ENCODE measurements around the gene SYNGAP1. TPM values are rescaled to one million over a fixed set of nuclear protein-coding genes. Genes with fewer than 3 reads are reported as not detected.

The SYNGAP1 gene
- total and polyA plus RNA-seq, 2 of the 8 experiments (the other 6 are each of a cell fraction or from before 2014, with no cell fraction given) = 31.0 to 101 TPM

DNA sequence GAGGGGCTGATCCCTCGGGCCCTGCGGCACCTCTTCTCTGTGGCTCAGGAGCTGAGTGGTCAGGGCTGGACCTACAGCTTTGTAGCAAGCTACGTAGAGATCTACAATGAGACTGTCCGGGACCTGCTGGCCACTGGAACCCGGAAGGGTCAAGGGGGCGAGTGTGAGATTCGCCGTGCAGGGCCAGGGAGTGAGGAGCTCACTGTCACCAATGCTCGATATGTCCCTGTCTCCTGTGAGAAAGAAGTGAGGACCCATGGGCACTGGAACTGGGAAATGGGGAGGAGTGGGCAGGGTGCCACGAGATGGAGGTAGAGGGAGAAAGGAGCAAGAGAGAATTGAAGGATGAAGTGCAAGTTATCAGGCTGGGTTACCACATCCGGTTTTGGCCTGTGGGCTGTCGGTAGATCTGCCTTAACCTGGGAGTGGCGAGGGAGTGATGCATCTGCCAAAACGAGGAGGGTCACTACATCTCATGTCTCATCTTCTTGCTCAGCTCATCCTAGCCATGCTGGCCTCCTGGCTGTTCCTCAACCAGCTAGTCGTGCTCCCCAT lies 14.4 kb upstream of the SYNGAP1 start:
- Histone ChIP-seq H3K4me2 (ENCODE audit: insufficient read depth in 1 of 2, low read depth in 2 of 2, low read length in 2 of 2) (no peak overlapping the region), H2AK5ac (ENCODE audit: low read depth, low read length) (no peak overlapping the region), H2BK20ac (ENCODE audit: low read length) (no peak overlapping the region), H3K27me3 (replicated peaks in 1 of 4; ENCODE audit: control insufficient read depth in 3 of 4, extremely low read depth in 1 of 4, insufficient read depth in 3 of 4, low read length in 3 of 4) (no peaks in the 10 kb centered on the region), H3K56ac (replicated peaks; ENCODE audit: insufficient read length, low read depth, low read length) (no peak overlapping the region), H3K79me2 (ENCODE audit: control insufficient read depth in 1 of 2, insufficient read depth in 2 of 2, low read length in 2 of 2) (no peaks in the 10 kb centered on the region), H4K8ac (ENCODE audit: extremely low read depth, insufficient read depth, low read length) (no peak overlapping the region), H2BK12ac (ENCODE audit: low read depth, low read length) (no peak overlapping the region), H3K79me1 (ENCODE audit: low read depth, low read length) (0 out of 2 replicates have a peak, but pooled peaks cover 2% of the 10 kb centered on the region), H3K36me3 (ENCODE audit: control insufficient read depth in 2 of 4, insufficient read depth in 4 of 4, low read length in 3 of 4) (peaks cover 30 to 55% (median 47%) of the 10 kb centered on the region in 4 experiments), H3K23ac (ENCODE audit: insufficient read length) (no peak overlapping the region), H2BK120ac (replicated peaks; ENCODE audit: low read depth, low read length) (no peak overlapping the region), H4K5ac (ENCODE audit: insufficient read length, low read depth, low read length) (no peak overlapping the region), H3K18ac (ENCODE audit: extremely low read depth, low read length) (no peak overlapping the region), H3K4ac (replicated peaks; ENCODE audit: insufficient read length, low read depth, low read length) (no peak overlapping the region), H3K27ac (ENCODE audit: low read depth, low read length) (no peak overlapping the region), H4K20me1 (replicated peaks in 1 of 2; ENCODE audit: control insufficient read depth in 1 of 2, insufficient read depth in 2 of 2, low read length in 2 of 2) (peaks cover 0 to 13% of the 10 kb centered on the region in 2 experiments), H2AFZ (ENCODE audit: low read length) (no peak overlapping the region), H2BK15ac (ENCODE audit: low read length) (no peak overlapping the region), H3K4me3 (ENCODE audit: extremely low read depth in 1 of 4, insufficient read depth in 2 of 4, low read depth in 3 of 4, low read length in 4 of 4) (no peak overlapping the region), H3K4me1 (replicated peaks in 1 of 4; ENCODE audit: control insufficient read depth in 3 of 4, insufficient read depth in 4 of 4, low read length in 3 of 4) (peaks cover 0 to 2% (median 0%) of the 10 kb centered on the region in 4 experiments; a peak in 1 of 7 replicates), H2BK5ac (ENCODE audit: low read depth, low read length) (no peak overlapping the region), H3K14ac (ENCODE audit: insufficient read length) (no peak overlapping the region), H3K23me2 (ENCODE audit: low read depth, low read length) (no peaks in the 10 kb centered on the region; the same call in 1 of the 2 replicates), H3K9me3 (ENCODE audit: insufficient read depth in 2 of 2, low read depth in 1 of 2, low read length in 1 of 2) (no peaks in the 10 kb centered on the region), H3K9ac (replicated peaks in 1 of 4; ENCODE audit: extremely low read depth in 1 of 4, low read depth in 3 of 4, low read length in 3 of 4) (no peak overlapping the region), H4K91ac (replicated peaks; ENCODE audit: insufficient read length, low read length) (no peak overlapping the region)
- CTCF ChIA-PET (ENCODE audit: partially characterized antibody) = interaction anchor here (0.5 to 1.0 kb wide), 4 partner anchors 10 to 128 kb away, joined by 3 to 4 read pairs (median 3); partner anchors contain the start of gene B3GALT4
- TF ChIP-seq, protein P1, sequence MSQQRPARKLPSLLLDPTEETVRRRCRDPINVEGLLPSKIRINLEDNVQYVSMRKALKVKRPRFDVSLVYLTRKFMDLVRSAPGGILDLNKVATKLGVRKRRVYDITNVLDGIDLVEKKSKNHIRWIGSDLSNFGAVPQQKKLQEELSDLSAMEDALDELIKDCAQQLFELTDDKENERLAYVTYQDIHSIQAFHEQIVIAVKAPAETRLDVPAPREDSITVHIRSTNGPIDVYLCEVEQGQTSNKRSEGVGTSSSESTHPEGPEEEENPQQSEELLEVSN (IDR thresholded peaks at IDR 0.05) = no peak
- TF ChIP-seq, protein P2, sequence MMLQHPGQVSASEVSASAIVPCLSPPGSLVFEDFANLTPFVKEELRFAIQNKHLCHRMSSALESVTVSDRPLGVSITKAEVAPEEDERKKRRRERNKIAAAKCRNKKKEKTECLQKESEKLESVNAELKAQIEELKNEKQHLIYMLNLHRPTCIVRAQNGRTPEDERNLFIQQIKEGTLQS (IDR thresholded peaks at IDR 0.05; ENCODE audit: insufficient read depth, low read depth, low read length) = no peak
- TF ChIP-seq EP300 (IDR thresholded peaks at IDR 0.05; ENCODE audit: borderline replicate concordance in 1 of 2, low read depth in 2 of 2, low read length in 2 of 2) (no peak), JUND (IDR thresholded peaks at IDR 0.05; ENCODE audit: low read length) (no peak), EGR1 (IDR thresholded peaks at IDR 0.05; ENCODE audit: borderline replicate concordance, low read depth, low read length) (no peak), KDM5A (IDR thresholded peaks at IDR 0.05; ENCODE audit: low read length) (no peak), SIN3A (conservative IDR thresholded peaks at IDR 0.05 in 1 of 2, IDR thresholded peaks at IDR 0.05 in 1 of 2; ENCODE audit: low read depth in 1 of 2, low read length in 2 of 2) (no peak), SIRT6 (IDR thresholded peaks at IDR 0.05; ENCODE audit: low read length) (no peak), SP1 (IDR thresholded peaks at IDR 0.05; ENCODE audit: low read depth, low read length) (no peak), GTF2F1 (IDR thresholded peaks at IDR 0.05; ENCODE audit: borderline replicate concordance, low read depth, low read length) (no peak), TAF1 (IDR thresholded peaks at IDR 0.05; ENCODE audit: low read depth, low read length) (no peak), SP2 (IDR thresholded peaks at IDR 0.05; ENCODE audit: low read length) (no peak)
- POLR2A ChIA-PET (ENCODE audit: partially characterized antibody) = interaction anchor here (1.3 to 1.5 kb wide), 2 partner anchors 13 to 133 kb away, joined by 3 to 5 read pairs; partner anchors contain the start of gene KIFC1
- DNase-seq (ENCODE audit: low read depth in 1 of 2, low spot score in 2 of 2) (no peak), FAIRE-seq (no peak)
- 95% methylated on average over 15 of the region's 15 CpGs; no CpG with 5 or more reads in 1 of the 2 experiments for WGBS, 2 experiments (ENCODE audit: extremely low coverage in 1 of 2, insufficient coverage in 1 of 2, insufficient read length in 1 of 2, insufficient replicate concordance in 2 of 2, low coverage in 1 of 2, low lambda C conversion rate in 2 of 2, missing lambda C conversion rate in 1 of 2)
